GM19328 (cell line): Measurements from ENCODE around the gene MAP4K5.

ENCODE experiments used
- ATAC-seq: cut with Tn5 transposase; IDR thresholded peaks from one replicate; pipeline ENCODE4 v1.9.1; 2021; ENCODE audit warnings: mild to moderate bottlenecking, moderate library complexity; ENCODE audit not compliant: unreplicated experiment

Gene MAP4K5

GRCh38 chr14:50403419-50403818, 128.9 kb downstream of the MAP4K5 start:
- ATAC-seq: no peak

GRCh38 chr14:50402965-50403364, 129.4 kb downstream of the MAP4K5 start:
- ATAC-seq: no peak

GRCh38 chr14:50400461-50400860, 131.9 kb downstream of the MAP4K5 start:
- ATAC-seq: no peak

GRCh38 chr14:50399251-50400032, 132.9 kb downstream of the MAP4K5 start:
- ATAC-seq: no peak

- ATAC-seq: no peak
Observed at GRCh38 chr14:50398189-50398580, 134.2 kb downstream of the MAP4K5 start.

GRCh38 chr14:50397390-50398188, 134.8 kb downstream of the MAP4K5 start:
- no peak for ATAC-seq

- peak; percentile 47 for ATAC-seq
Observed at GRCh38 chr14:50396631-50397389, 135.6 kb downstream of the MAP4K5 start, which contains the start of gene CDKL1. TSS of gene CDKL1 (minus strand) at chr14:50396881. CDS start at chr14:50395868, 1,013 bp downstream.

- no peak for ATAC-seq
Observed at GRCh38 chr14:50395448-50395847, 136.9 kb downstream of the MAP4K5 start.

- ATAC-seq: no peak
Observed at GRCh38 chr14:50394713-50395112, 137.7 kb downstream of the MAP4K5 start.

- no peak for ATAC-seq
Observed at GRCh38 chr14:50389668-50390441, 142.5 kb downstream of the MAP4K5 start.

GRCh38 chr14:50388256-50388931, 144.0 kb downstream of the MAP4K5 start:
- no peak for ATAC-seq

- ATAC-seq: no peak
Observed at GRCh38 chr14:50387548-50387947, 144.8 kb downstream of the MAP4K5 start.

GRCh38 chr14:50383618-50384225, 148.6 kb downstream of the MAP4K5 start:
- no peak for ATAC-seq

- no peak for ATAC-seq
Observed at GRCh38 chr14:50381823-50382287, 150.5 kb downstream of the MAP4K5 start.

- ATAC-seq: no peak
Observed at GRCh38 chr14:50381008-50381407, 151.4 kb downstream of the MAP4K5 start.

GRCh38 chr14:50380455-50380854, 151.9 kb downstream of the MAP4K5 start:
- ATAC-seq: no peak

GRCh38 chr14:50379563-50379962, 152.8 kb downstream of the MAP4K5 start:
- no peak for ATAC-seq

- no peak for ATAC-seq
Observed at GRCh38 chr14:50377550-50378085, 154.8 kb downstream of the MAP4K5 start.

GRCh38 chr14:50375760-50376159, 156.6 kb downstream of the MAP4K5 start:
- ATAC-seq: no peak
